ENCODE data around the gene CREG2.

Gene CREG2, protein sequence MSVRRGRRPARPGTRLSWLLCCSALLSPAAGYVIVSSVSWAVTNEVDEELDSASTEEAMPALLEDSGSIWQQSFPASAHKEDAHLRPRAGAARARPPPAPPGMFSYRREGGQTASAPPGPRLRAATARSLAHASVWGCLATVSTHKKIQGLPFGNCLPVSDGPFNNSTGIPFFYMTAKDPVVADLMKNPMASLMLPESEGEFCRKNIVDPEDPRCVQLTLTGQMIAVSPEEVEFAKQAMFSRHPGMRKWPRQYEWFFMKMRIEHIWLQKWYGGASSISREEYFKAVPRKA

GRCh38 chr2:101387151-101387834 is at the start of gene CREG2:
CREG2 (minus strand) TSS chr2:101387503; CDS start chr2:101387457, 46 bp downstream.
- no peaks in the 10 kb centered on the region for H3K36me3 Mint-ChIP-seq (ENCODE audit: low read depth)
- H3K4me1 Mint-ChIP-seq (ENCODE audit: low read depth) = peaks cover 12% of the 10 kb centered on the region
- no peaks in the 10 kb centered on the region for H3K9me3 Mint-ChIP-seq
- no peak within 1 kb of the TSS for H3K27ac Mint-ChIP-seq
- H3K4me3 Mint-ChIP-seq = peak within 1 kb of the TSS; percentile 76
- intact Hi-C loops (cut with micrococcal nuclease) = loop anchor here (1.0 kb wide), 1 partner anchor 37 kb away; no protein-coding TSS in a partner anchor
- peaks cover 65% of the 10 kb centered on the region for H3K27me3 Mint-ChIP-seq

DNA sequence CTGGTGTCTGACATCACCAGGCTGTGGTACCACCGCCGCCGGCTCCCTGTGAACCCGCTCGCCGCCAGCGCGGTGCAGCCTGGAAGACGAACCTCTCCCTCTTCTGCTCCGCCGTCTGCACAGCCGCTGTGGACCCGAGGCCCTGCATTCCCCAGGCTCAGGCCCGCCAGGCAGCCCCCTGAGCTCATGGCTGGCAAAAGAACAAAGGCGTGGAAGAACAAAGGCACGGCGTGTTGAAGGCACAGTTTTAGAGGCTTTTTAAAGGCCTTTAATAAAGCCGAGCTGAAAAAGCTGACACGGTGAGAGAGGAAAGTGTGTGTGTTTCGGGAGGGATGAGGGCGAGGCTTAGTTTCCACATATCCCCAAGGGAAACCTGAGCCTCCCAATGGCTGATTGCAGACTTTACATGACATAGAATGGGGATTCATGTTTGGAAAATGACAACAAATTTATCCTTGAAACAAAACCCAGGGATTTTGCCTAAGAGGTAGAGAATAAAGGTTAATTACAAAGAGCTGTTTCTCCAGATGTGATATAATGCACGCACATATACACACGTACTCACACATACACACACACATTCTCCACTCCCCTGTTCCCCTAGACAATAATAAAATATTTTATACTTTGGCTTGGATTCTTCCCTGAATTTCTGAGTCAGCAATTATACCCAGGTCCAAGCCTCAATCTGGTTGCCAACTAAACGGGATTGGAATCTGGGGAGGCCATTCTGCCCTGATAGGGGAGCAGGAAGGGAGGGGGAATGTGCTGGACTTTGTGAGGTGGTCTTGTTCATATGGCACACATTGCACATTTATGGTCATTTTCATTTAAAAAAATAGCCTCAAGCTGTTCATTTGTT is 47.9 kb upstream of the CREG2 start:
- Mint-ChIP-seq H3K27ac (no peak overlapping the region), H3K36me3 (ENCODE audit: low read depth) (no peaks in the 10 kb centered on the region), H3K9me3 (no peaks in the 10 kb centered on the region), H3K4me1 (ENCODE audit: low read depth) (no peaks in the 10 kb centered on the region), H3K4me3 (no peak overlapping the region), H3K27me3 (peaks cover 5% of the 10 kb centered on the region)
- intact Hi-C loops (cut with micrococcal nuclease) = no loop called here

GRCh38 chr2:101433465-101433864 is 46.2 kb upstream of the CREG2 start:
- intact Hi-C loops (cut with micrococcal nuclease) = no loop called here
- no peaks in the 10 kb centered on the region for H3K36me3 Mint-ChIP-seq (ENCODE audit: low read depth)

GRCh38 chr2:101432411-101433181 is 45.3 kb upstream of the CREG2 start:
- Mint-ChIP-seq H3K9me3 (no peaks in the 10 kb centered on the region), H3K36me3 (ENCODE audit: low read depth) (no peaks in the 10 kb centered on the region), H3K4me1 (ENCODE audit: low read depth) (no peaks in the 10 kb centered on the region), H3K27me3 (peaks cover 5% of the 10 kb centered on the region), H3K27ac (no peak overlapping the region), H3K4me3 (no peak overlapping the region)
- intact Hi-C loops (cut with micrococcal nuclease) = no loop called here

More at GRCh38 chr2:101433465-101433864, 46.2 kb upstream of the CREG2 start:
- H3K27me3 Mint-ChIP-seq = peaks cover 5% of the 10 kb centered on the region
- H3K27ac Mint-ChIP-seq = no peak overlapping the region
- no peaks in the 10 kb centered on the region for H3K9me3 Mint-ChIP-seq
- H3K4me1 Mint-ChIP-seq (ENCODE audit: low read depth) = no peaks in the 10 kb centered on the region
- H3K4me3 Mint-ChIP-seq = no peak overlapping the region

DNA sequence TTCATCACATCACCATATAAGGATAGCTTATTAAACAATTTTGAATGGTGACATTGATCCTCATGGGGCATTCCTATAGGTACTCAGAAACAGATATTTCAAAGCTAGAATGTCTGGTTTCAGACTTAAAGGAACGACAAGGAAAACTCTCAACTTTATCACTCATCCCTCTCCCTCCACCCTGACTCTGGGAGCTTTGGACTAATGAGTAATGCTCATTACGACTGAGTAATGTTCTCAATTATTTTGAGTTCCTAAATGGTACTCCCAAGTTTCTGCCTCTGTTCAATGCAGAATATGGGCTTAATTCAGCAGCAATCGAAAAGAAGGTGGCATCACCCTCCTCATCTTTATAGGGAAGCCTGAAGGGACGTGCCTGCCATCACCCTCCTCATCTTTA is 44.2 kb upstream of the CREG2 start:
- Mint-ChIP-seq H3K27me3 (peaks cover 1% of the 10 kb centered on the region), H3K4me3 (no peak overlapping the region), H3K9me3 (no peaks in the 10 kb centered on the region), H3K36me3 (ENCODE audit: low read depth) (no peaks in the 10 kb centered on the region), H3K4me1 (ENCODE audit: low read depth) (no peaks in the 10 kb centered on the region), H3K27ac (no peak overlapping the region)
- intact Hi-C loops (cut with micrococcal nuclease) = no loop called here

DNA sequence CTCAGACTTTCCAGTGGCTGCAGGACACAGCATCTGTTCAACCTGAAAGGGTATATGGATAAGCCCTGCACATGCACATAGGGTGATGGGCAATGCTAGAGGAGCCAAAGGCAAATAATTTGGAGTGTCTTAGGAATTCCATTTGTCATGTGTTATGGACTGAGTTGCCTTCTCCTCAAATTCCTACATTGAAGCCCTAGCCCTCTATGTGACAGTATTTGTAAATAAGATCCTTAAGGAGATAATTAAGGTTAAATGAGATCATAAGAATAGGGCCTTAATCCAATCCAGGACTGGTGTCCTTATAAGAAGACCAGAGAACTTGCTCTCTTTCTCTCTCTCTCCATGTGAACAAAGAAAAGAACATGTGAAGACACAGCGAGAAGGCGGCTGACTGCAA is 42.9 kb upstream of the CREG2 start:
- Mint-ChIP-seq H3K4me1 (ENCODE audit: low read depth) (no peaks in the 10 kb centered on the region), H3K4me3 (no peak overlapping the region), H3K27me3 (no peaks in the 10 kb centered on the region), H3K36me3 (ENCODE audit: low read depth) (no peaks in the 10 kb centered on the region), H3K9me3 (no peaks in the 10 kb centered on the region), H3K27ac (no peak overlapping the region)
- intact Hi-C loops (cut with micrococcal nuclease) = no loop called here

GRCh38 chr2:101429453-101429852 is 42.1 kb upstream of the CREG2 start:
- no peak overlapping the region for H3K4me3 Mint-ChIP-seq
- intact Hi-C loops (cut with micrococcal nuclease) = loop anchor here (10.0 kb wide), 1 partner anchor 295 kb away; no protein-coding TSS in a partner anchor
- no peaks in the 10 kb centered on the region for H3K4me1 Mint-ChIP-seq (ENCODE audit: low read depth)
- H3K9me3 Mint-ChIP-seq = no peaks in the 10 kb centered on the region
- H3K27ac Mint-ChIP-seq = no peak overlapping the region
- no peaks in the 10 kb centered on the region for H3K36me3 Mint-ChIP-seq (ENCODE audit: low read depth)
- no peaks in the 10 kb centered on the region for H3K27me3 Mint-ChIP-seq

GRCh38 chr2:101428422-101429176 is 41.3 kb upstream of the CREG2 start:
- intact Hi-C loops (cut with micrococcal nuclease) = loop anchor here (10.0 kb wide), 1 partner anchor 296 kb away; no protein-coding TSS in a partner anchor
- H3K27ac Mint-ChIP-seq = no peak overlapping the region
- H3K36me3 Mint-ChIP-seq (ENCODE audit: low read depth) = no peaks in the 10 kb centered on the region
- no peaks in the 10 kb centered on the region for H3K27me3 Mint-ChIP-seq
- no peaks in the 10 kb centered on the region for H3K9me3 Mint-ChIP-seq
- H3K4me1 Mint-ChIP-seq (ENCODE audit: low read depth) = no peaks in the 10 kb centered on the region
- H3K4me3 Mint-ChIP-seq = no peak overlapping the region

- no peaks in the 10 kb centered on the region for H3K36me3 Mint-ChIP-seq (ENCODE audit: low read depth)
- intact Hi-C loops (cut with micrococcal nuclease) = loop anchor here (10.0 kb wide), 1 partner anchor 297 kb away; no protein-coding TSS in a partner anchor
These were observed 40.4 kb upstream of the CREG2 start for GRCh38 chr2:101427743-101428142.

DNA sequence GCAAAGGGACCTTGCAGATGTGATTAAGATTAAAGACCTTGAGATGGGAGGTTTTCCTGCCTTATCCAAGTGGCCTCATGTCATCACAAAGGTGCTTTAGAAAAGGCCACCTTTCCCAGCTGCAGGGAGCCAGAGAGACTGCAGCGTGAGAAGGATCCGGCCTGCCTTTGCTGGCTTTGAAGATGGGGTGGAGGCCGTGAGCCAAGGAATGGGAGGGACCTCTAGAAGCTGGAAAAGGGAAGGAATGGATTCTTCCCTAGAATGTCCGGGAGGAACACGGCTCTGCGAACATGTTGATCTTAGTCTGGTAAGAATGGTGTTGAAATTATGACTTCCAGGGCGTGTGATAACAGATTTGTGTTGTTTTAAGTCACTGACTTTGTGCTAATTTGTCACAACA is 39.9 kb upstream of the CREG2 start:
- Mint-ChIP-seq H3K27ac (no peak overlapping the region), H3K36me3 (ENCODE audit: low read depth) (no peaks in the 10 kb centered on the region), H3K4me3 (no peak overlapping the region), H3K27me3 (no peaks in the 10 kb centered on the region), H3K4me1 (ENCODE audit: low read depth) (no peaks in the 10 kb centered on the region), H3K9me3 (no peaks in the 10 kb centered on the region)
- intact Hi-C loops (cut with micrococcal nuclease) = loop anchor here (10.0 kb wide), 1 partner anchor 298 kb away; no protein-coding TSS in a partner anchor

More at GRCh38 chr2:101427743-101428142, 40.4 kb upstream of the CREG2 start:
- H3K4me1 Mint-ChIP-seq (ENCODE audit: low read depth) = no peaks in the 10 kb centered on the region
- no peaks in the 10 kb centered on the region for H3K9me3 Mint-ChIP-seq
- H3K4me3 Mint-ChIP-seq = no peak overlapping the region
- H3K27me3 Mint-ChIP-seq = no peaks in the 10 kb centered on the region
- no peak overlapping the region for H3K27ac Mint-ChIP-seq

- Mint-ChIP-seq H3K4me1 (ENCODE audit: low read depth) (no peaks in the 10 kb centered on the region), H3K36me3 (ENCODE audit: low read depth) (no peaks in the 10 kb centered on the region), H3K4me3 (no peak overlapping the region), H3K27me3 (no peaks in the 10 kb centered on the region), H3K9me3 (no peaks in the 10 kb centered on the region), H3K27ac (no peak overlapping the region)
- intact Hi-C loops (cut with micrococcal nuclease) = loop anchor here (10.0 kb wide), 1 partner anchor 298 kb away; no protein-coding TSS in a partner anchor
These were observed 39.5 kb upstream of the CREG2 start for GRCh38 chr2:101426822-101427221.

GRCh38 chr2:101420623-101421022 is 33.3 kb upstream of the CREG2 start:
- H3K27me3 Mint-ChIP-seq = no peaks in the 10 kb centered on the region
- H3K27ac Mint-ChIP-seq = no peak overlapping the region
- no peaks in the 10 kb centered on the region for H3K9me3 Mint-ChIP-seq
- peaks cover 5% of the 10 kb centered on the region for H3K4me1 Mint-ChIP-seq (ENCODE audit: low read depth)
- intact Hi-C loops (cut with micrococcal nuclease) = loop anchor here (10.0 kb wide), 1 partner anchor 304 kb away; no protein-coding TSS in a partner anchor
- H3K4me3 Mint-ChIP-seq = no peak overlapping the region
- H3K36me3 Mint-ChIP-seq (ENCODE audit: low read depth) = no peaks in the 10 kb centered on the region
